ENCODE data around the gene FOXE3. TPM values are rescaled to one million over a fixed set of nuclear protein-coding genes. Genes with fewer than 3 reads are reported as not detected.

FOXE3 gene
- total and polyA plus RNA-seq, 2 donors (not counting 3 experiments of a cell fraction or from before 2014, with no cell fraction given) = not detected

DNA sequence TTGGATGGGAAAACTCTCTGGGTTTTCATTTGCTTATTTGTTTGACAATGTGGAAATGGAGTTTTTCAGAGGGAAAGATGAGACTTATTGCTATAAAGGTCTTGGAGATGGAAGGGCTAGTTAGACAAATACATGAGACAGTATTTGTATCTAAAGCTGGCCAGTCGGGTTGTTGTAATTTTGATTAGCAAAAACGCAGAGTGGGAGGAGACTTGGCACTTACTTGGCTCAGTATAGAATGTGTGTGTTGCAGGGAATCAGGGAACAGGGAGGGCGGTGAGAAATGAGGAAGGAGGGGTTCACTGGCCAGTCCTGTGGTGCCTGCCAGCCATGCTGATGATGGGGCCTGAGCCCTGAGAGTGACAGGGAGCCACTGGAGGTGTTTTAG, 6.0 kb upstream of the FOXE3 start:
- peaks cover 18 to 19% of the 10 kb centered on the region in 2 experiments for H3K27me3 ChIP-seq (ENCODE audit: control insufficient read depth in 2 of 2, insufficient read depth in 2 of 2, low read length in 2 of 2)
- FAIRE-seq = no peak
- H2AFZ ChIP-seq (ENCODE audit: low read depth, low read length) = no peak overlapping the region
- ChIA-PET POLR2A (no interaction called here), CTCF (interaction anchor here (1.6 kb wide), 1 partner anchor 22 kb away, joined by 4 read pairs; no protein-coding TSS in a partner anchor)
- H3K9me3 ChIP-seq (replicated peaks; ENCODE audit: control insufficient read depth, insufficient read depth, low read length) = no peaks in the 10 kb centered on the region
- BruUV-seq (replicated peaks) = no TSS peak
- no peak overlapping the region for H3K9ac ChIP-seq (replicated peaks; ENCODE audit: extremely low read depth, insufficient read depth, low read length)
- H3K79me2 ChIP-seq (ENCODE audit: control insufficient read depth, insufficient read depth, low read length) = no peaks in the 10 kb centered on the region
- H3K4me1 ChIP-seq (ENCODE audit: control insufficient read depth, extremely low read depth, insufficient read depth, low read length) = no peaks in the 10 kb centered on the region
- DNase-seq (ENCODE audit: low read depth, low spot score) = no peak
- H4K20me1 ChIP-seq (replicated peaks; ENCODE audit: control insufficient read depth, extremely low read depth, insufficient read depth, low read length) = no peaks in the 10 kb centered on the region
- H3K36me3 ChIP-seq (ENCODE audit: control insufficient read depth in 2 of 2, extremely low read depth in 1 of 2, insufficient read depth in 2 of 2, low read length in 2 of 2) = no peaks in the 10 kb centered on the region
- TF ChIP-seq POLR2AphosphoS5 (IDR thresholded peaks at IDR 0.05; ENCODE audit: insufficient read depth, low read depth, low read length) = no peak
- TF ChIP-seq, protein P1, sequence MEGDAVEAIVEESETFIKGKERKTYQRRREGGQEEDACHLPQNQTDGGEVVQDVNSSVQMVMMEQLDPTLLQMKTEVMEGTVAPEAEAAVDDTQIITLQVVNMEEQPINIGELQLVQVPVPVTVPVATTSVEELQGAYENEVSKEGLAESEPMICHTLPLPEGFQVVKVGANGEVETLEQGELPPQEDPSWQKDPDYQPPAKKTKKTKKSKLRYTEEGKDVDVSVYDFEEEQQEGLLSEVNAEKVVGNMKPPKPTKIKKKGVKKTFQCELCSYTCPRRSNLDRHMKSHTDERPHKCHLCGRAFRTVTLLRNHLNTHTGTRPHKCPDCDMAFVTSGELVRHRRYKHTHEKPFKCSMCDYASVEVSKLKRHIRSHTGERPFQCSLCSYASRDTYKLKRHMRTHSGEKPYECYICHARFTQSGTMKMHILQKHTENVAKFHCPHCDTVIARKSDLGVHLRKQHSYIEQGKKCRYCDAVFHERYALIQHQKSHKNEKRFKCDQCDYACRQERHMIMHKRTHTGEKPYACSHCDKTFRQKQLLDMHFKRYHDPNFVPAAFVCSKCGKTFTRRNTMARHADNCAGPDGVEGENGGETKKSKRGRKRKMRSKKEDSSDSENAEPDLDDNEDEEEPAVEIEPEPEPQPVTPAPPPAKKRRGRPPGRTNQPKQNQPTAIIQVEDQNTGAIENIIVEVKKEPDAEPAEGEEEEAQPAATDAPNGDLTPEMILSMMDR (IDR thresholded peaks at IDR 0.05; ENCODE audit: extremely low read depth in 1 of 2, insufficient read depth in 1 of 2, low read depth in 1 of 2, low read length in 2 of 2) = no peak
- no peak for TF ChIP-seq JUN (IDR thresholded peaks at IDR 0.05; ENCODE audit: borderline replicate concordance, insufficient read depth, insufficient read length, low read depth)
- TF ChIP-seq EZH2 (IDR thresholded peaks at IDR 0.05; ENCODE audit: borderline replicate concordance, low read depth, low read length, severe bottlenecking) = no peak
- TF ChIP-seq, protein P2, sequence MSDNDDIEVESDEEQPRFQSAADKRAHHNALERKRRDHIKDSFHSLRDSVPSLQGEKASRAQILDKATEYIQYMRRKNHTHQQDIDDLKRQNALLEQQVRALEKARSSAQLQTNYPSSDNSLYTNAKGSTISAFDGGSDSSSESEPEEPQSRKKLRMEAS (IDR thresholded peaks at IDR 0.05; ENCODE audit: insufficient read depth, insufficient read length) = no peak
- TF ChIP-seq GATA2 (IDR thresholded peaks at IDR 0.05; ENCODE audit: insufficient read depth, insufficient read length, low read depth, low read length) = no peak
- TF ChIP-seq FOS (IDR thresholded peaks at IDR 0.05; ENCODE audit: borderline replicate concordance, insufficient read depth, low read length) = no peak
- dilution Hi-C loops (cut with MboI; ENCODE audit: extremely low pct_ligation_motif_present, low sequenced_read_pairs) = no loop called here
- no peaks in the 10 kb centered on the region for H3K9me1 ChIP-seq (replicated peaks; ENCODE audit: control insufficient read depth, extremely low read depth, insufficient read depth, low read length)
- no peak overlapping the region for H3K27ac ChIP-seq (ENCODE audit: insufficient read depth, low read depth, low read length)
- no peak overlapping the region for H3K4me3 ChIP-seq (replicated peaks in 1 of 3; ENCODE audit: insufficient read depth in 1 of 3, low read depth in 1 of 3, low read length in 3 of 3)
- intact Hi-C loops (cut with micrococcal nuclease) = no loop called here
- no peak overlapping the region for H3K4me2 ChIP-seq (ENCODE audit: insufficient read depth, low read length)

Measured in endothelial cell of umbilical vein (primary cell).